Smooth muscle cell (in vitro differentiated cells): ENCODE data around the gene CDC73. TPM values are rescaled to one million over a fixed set of nuclear protein-coding genes. Genes with fewer than 3 reads are reported as not detected.

Experiments
- DNase-seq: peaks from one replicate; lab custom pipeline; 2025; ENCODE audit not compliant: unreplicated experiment; lab: John Stamatoyannopoulos, UW
- H2AFZ ChIP-seq: fragments of 200-600 bp; sonication (generic); 2 replicates; pipeline ENCODE4 v1.6.0; 2016; ENCODE audit warnings: antibody characterized with exemption, low read depth, mild to moderate bottlenecking
- H3F3A ChIP-seq: fragments of 200-600 bp; sonication (generic); 2 replicates; pipeline ENCODE4 v1.6.0; 2017; ENCODE audit warnings: antibody characterized with exemption, low read depth
- H3K27ac ChIP-seq: fragments of 200-600 bp; sonication (generic); 2 replicates; pipeline ENCODE4 v1.5.1; 2016; ENCODE audit warnings: low read depth, mild to moderate bottlenecking
- H3K27me3 ChIP-seq: fragments of 200-600 bp; sonication (generic); 2 replicates; pipeline ENCODE4 v1.6.1; 2016; ENCODE audit warnings: low read depth, mild to moderate bottlenecking
- H3K36me3 ChIP-seq: fragments of 200-600 bp; sonication (generic); 2 replicates; pipeline ENCODE4 v1.5.1; 2016; ENCODE audit warnings: low read depth
- H3K4me1 ChIP-seq: fragments of 200-600 bp; sonication (generic); 2 replicates; pipeline ENCODE4 v1.5.1; 2016; ENCODE audit warnings: low read depth
- H3K4me2 ChIP-seq: fragments of 200-600 bp; sonication (generic); 2 replicates; pipeline ENCODE4 v1.6.0; 2016; ENCODE audit warnings: mild to moderate bottlenecking
- H3K4me3 ChIP-seq: fragments of 200-600 bp; sonication (generic); 2 replicates; pipeline ENCODE4 v1.5.1; 2016; ENCODE audit warnings: mild to moderate bottlenecking
- H3K79me2 ChIP-seq: fragments of 200-600 bp; sonication (generic); 2 replicates; pipeline ENCODE4 v1.6.0; 2016; ENCODE audit warnings: low read depth, mild to moderate bottlenecking
- H3K9ac ChIP-seq: fragments of 200-600 bp; sonication (generic); 2 replicates; pipeline ENCODE4 v1.6.0; 2016; ENCODE audit warnings: low read depth
- H3K9me3 ChIP-seq: fragments of 200-600 bp; sonication (generic); replicated peaks from 2 replicates; pipeline ENCODE4 v1.5.1; 2016; ENCODE audit warnings: low read depth
- H4K20me1 ChIP-seq: fragments of 200-600 bp; sonication (generic); 2 replicates; pipeline ENCODE4 v1.6.0; 2016; ENCODE audit warnings: low read depth
- WGBS: methylation state at CpG from one replicate; pipeline ENCODE4 v1.1.7; 2016; ENCODE audit warnings: low lambda C conversion rate; 5-methylcytosine and 5-hydroxymethylcytosine counted together
- polyA plus RNA-seq: library from polyadenylated mRNA; unstranded; fragments of >200 nt; fragmentation: Nextera tagmentation; extraction: Ambion mirVana; gene quantifications from 2 replicates; pipeline ENCODE4 v1.2.1, GENCODE V29; 2016
- total RNA-seq: library from RNA; depleted of rRNA; stranded (reverse); fragments of >200 nt; gene quantifications from 2 replicates; pipeline ENCODE4 v1.2.3, GENCODE V29; 2014
- TF ChIP-seq, protein P1 (sequence below): fragments of 200-600 bp; sonication (generic); IDR thresholded peaks from 2 replicates; pipeline ENCODE4 v1.5.1; 2017; ENCODE audit warnings: borderline replicate concordance, mild to moderate bottlenecking, antibody characterized with exemption; ENCODE audit not compliant: insufficient read depth, poor library complexity, severe bottlenecking

CDC73 gene
- total and polyA plus RNA-seq, 2 experiments from 2014 or later: 28.5 to 32.0 TPM

- Histone ChIP-seq H3K4me3 (no peak overlapping the region), H3K9ac (peak overlapping the region; percentile 34), H3K4me1 (no peaks in the 10 kb centered on the region), H4K20me1 (no peaks in the 10 kb centered on the region), H2AFZ (no peak overlapping the region), H3K27ac (peak overlapping the region; percentile 90), H3K79me2 (peaks cover 24% of the 10 kb centered on the region), H3F3A (no peaks in the 10 kb centered on the region), H3K27me3 (no peaks in the 10 kb centered on the region), H3K36me3 (peaks cover 43% of the 10 kb centered on the region), H3K4me2 (peak overlapping the region; percentile 13), H3K9me3 (peaks cover 3% of the 10 kb centered on the region)
- no peak for DNase-seq
- WGBS: 99% methylated on average over 7 of the region's 7 CpGs
- TF ChIP-seq, protein P1, sequence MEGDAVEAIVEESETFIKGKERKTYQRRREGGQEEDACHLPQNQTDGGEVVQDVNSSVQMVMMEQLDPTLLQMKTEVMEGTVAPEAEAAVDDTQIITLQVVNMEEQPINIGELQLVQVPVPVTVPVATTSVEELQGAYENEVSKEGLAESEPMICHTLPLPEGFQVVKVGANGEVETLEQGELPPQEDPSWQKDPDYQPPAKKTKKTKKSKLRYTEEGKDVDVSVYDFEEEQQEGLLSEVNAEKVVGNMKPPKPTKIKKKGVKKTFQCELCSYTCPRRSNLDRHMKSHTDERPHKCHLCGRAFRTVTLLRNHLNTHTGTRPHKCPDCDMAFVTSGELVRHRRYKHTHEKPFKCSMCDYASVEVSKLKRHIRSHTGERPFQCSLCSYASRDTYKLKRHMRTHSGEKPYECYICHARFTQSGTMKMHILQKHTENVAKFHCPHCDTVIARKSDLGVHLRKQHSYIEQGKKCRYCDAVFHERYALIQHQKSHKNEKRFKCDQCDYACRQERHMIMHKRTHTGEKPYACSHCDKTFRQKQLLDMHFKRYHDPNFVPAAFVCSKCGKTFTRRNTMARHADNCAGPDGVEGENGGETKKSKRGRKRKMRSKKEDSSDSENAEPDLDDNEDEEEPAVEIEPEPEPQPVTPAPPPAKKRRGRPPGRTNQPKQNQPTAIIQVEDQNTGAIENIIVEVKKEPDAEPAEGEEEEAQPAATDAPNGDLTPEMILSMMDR: no peak
These were observed 89.2 kb downstream of the CDC73 start for GRCh38 chr1:193210996-193211395.

- peaks cover 1% of the 10 kb centered on the region for H3K4me1 ChIP-seq
- no peak overlapping the region for H3K4me3 ChIP-seq
- H3K79me2 ChIP-seq: peaks cover 24% of the 10 kb centered on the region
- TF ChIP-seq, protein P1: no peak
- no peak for DNase-seq
- 38% methylated on average over 1 of the region's 1 CpG for WGBS
- no peaks in the 10 kb centered on the region for H3F3A ChIP-seq
- no peaks in the 10 kb centered on the region for H3K27me3 ChIP-seq
- no peaks in the 10 kb centered on the region for H3K9me3 ChIP-seq
- peak overlapping the region; percentile 13 for H3K4me2 ChIP-seq
- no peak overlapping the region for H2AFZ ChIP-seq
- peak overlapping the region; percentile 90 for H3K27ac ChIP-seq
- no peaks in the 10 kb centered on the region for H4K20me1 ChIP-seq
- peaks cover 40% of the 10 kb centered on the region for H3K36me3 ChIP-seq
- H3K9ac ChIP-seq: peak overlapping the region; percentile 50
These were observed 89.7 kb downstream of the CDC73 start for GRCh38 chr1:193211539-193211938.

GRCh38 chr1:193212637-193213036 is 90.8 kb downstream of the CDC73 start:
- Histone ChIP-seq H3K27me3 (no peaks in the 10 kb centered on the region), H3K36me3 (peaks cover 35% of the 10 kb centered on the region), H2AFZ (no peak overlapping the region), H3F3A (no peaks in the 10 kb centered on the region), H3K9ac (no peak overlapping the region), H3K4me2 (no peak overlapping the region), H3K27ac (peak overlapping the region; percentile 90), H3K9me3 (no peaks in the 10 kb centered on the region), H3K4me1 (peaks cover 4% of the 10 kb centered on the region), H3K4me3 (no peak overlapping the region), H3K79me2 (peaks cover 21% of the 10 kb centered on the region), H4K20me1 (no peaks in the 10 kb centered on the region)
- 97% methylated on average over 2 of the region's 2 CpGs for WGBS
- DNase-seq: no peak
- TF ChIP-seq, protein P1: no peak

- no peaks in the 10 kb centered on the region for H3K27me3 ChIP-seq
- H3K4me3 ChIP-seq: no peak overlapping the region
- no peaks in the 10 kb centered on the region for H3F3A ChIP-seq
- peaks cover 4% of the 10 kb centered on the region for H3K4me1 ChIP-seq
- no peaks in the 10 kb centered on the region for H3K9me3 ChIP-seq
- no peaks in the 10 kb centered on the region for H4K20me1 ChIP-seq
- TF ChIP-seq, protein P1: no peak
- no peak for DNase-seq
- no peak overlapping the region for H3K9ac ChIP-seq
- H3K79me2 ChIP-seq: peaks cover 13% of the 10 kb centered on the region
- H3K4me2 ChIP-seq: no peak overlapping the region
- 97% methylated on average over 4 of the region's 4 CpGs for WGBS
- no peak overlapping the region for H2AFZ ChIP-seq
- H3K27ac ChIP-seq: no peak overlapping the region
- peaks cover 35% of the 10 kb centered on the region for H3K36me3 ChIP-seq
These were observed 92.2 kb downstream of the CDC73 start for GRCh38 chr1:193213998-193214397.
